Mesenchymal stem cell (in vitro differentiated cells and primary cell): ENCODE results near the gene ADK.

Experiments
- DNase-seq: peaks from one replicate; pipeline ENCODE4 v3.0.0-alpha.2; 2013
- H2AFZ ChIP-seq: one replicate; pipeline ENCODE4 v1.6.1; 2013; ENCODE audit warnings: low read depth, mild to moderate bottlenecking, control low read depth, inconsistent platforms, low read length, moderate library complexity
- H2AK5ac ChIP-seq: 2 replicates; pipeline ENCODE4 v1.6.1; 2013; ENCODE audit warnings: low read length, moderate library complexity, mild to moderate bottlenecking, inconsistent platforms; ENCODE audit not compliant: severe bottlenecking
- H2BK120ac ChIP-seq: one replicate; pipeline ENCODE4 v1.6.1; 2013; ENCODE audit warnings: low read depth, mild to moderate bottlenecking, inconsistent platforms, low read length, moderate library complexity
- H2BK12ac ChIP-seq, 2 experiments: one replicate each; pipeline ENCODE4 v1.6.1; 2013; ENCODE audit warnings: inconsistent platforms in 2 of 2, low read length in 2 of 2, mild to moderate bottlenecking in 2 of 2, moderate library complexity in 2 of 2, control low read depth in 1 of 2
- H2BK15ac ChIP-seq: one replicate; pipeline ENCODE4 v1.6.1; 2013; ENCODE audit warnings: mild to moderate bottlenecking, low read depth, inconsistent platforms; ENCODE audit not compliant: poor library complexity, severe bottlenecking
- H2BK5ac ChIP-seq: 2 replicates; pipeline ENCODE4 v1.6.1; 2013; ENCODE audit warnings: low read depth, mild to moderate bottlenecking, low read length, control low read depth, inconsistent platforms; ENCODE audit not compliant: poor library complexity, severe bottlenecking
- H3K14ac ChIP-seq, 2 experiments: one replicate each; pipeline ENCODE4 v1.6.1; 2013; ENCODE audit warnings: inconsistent platforms in 2 of 2, low read length in 2 of 2, control low read depth in 1 of 2, mild to moderate bottlenecking in 1 of 2, moderate library complexity in 1 of 2
- H3K18ac ChIP-seq, 2 experiments: one replicate each; pipeline ENCODE4 v1.6.1; 2013; ENCODE audit warnings: inconsistent platforms in 2 of 2, low read length in 2 of 2, control low read depth in 1 of 2, low read depth in 1 of 2, mild to moderate bottlenecking in 1 of 2
- H3K23ac ChIP-seq, 2 experiments: one replicate each; pipeline ENCODE4 v1.6.1; 2013; ENCODE audit warnings: inconsistent platforms in 2 of 2, low read length in 2 of 2, mild to moderate bottlenecking in 2 of 2, moderate library complexity in 2 of 2, control low read depth in 1 of 2
- H3K27ac ChIP-seq: 2 replicates; pipeline ENCODE4 v1.5.1; 2013; ENCODE audit warnings: mild to moderate bottlenecking, moderate library complexity, low read length, control low read depth, inconsistent platforms; ENCODE audit not compliant: poor library complexity, severe bottlenecking
- H3K27me3 ChIP-seq, 2 experiments: 2 replicates each; pipeline versions ENCODE4 v1.6.1 to v1.7.0; 2013; ENCODE audit warnings: low read length in 2 of 2, mild to moderate bottlenecking in 2 of 2, moderate library complexity in 2 of 2, control low read depth in 1 of 2, inconsistent platforms in 1 of 2; ENCODE audit not compliant: control insufficient read depth in 1 of 2, insufficient read depth in 1 of 2
- H3K36me3 ChIP-seq, 2 experiments: 2 replicates each; pipeline versions ENCODE4 v1.6.1 to v1.7.0; 2013; ENCODE audit warnings: low read length in 2 of 2, control low read depth in 1 of 2, inconsistent platforms in 1 of 2, low read depth in 1 of 2, mild to moderate bottlenecking in 1 of 2; ENCODE audit not compliant: insufficient read depth in 2 of 2, control insufficient read depth in 1 of 2
- H3K4ac ChIP-seq, 2 experiments: one replicate each; pipeline ENCODE4 v1.6.1; 2013; ENCODE audit warnings: inconsistent platforms in 2 of 2, low read length in 2 of 2, mild to moderate bottlenecking in 2 of 2, moderate library complexity in 2 of 2, control low read depth in 1 of 2, low read depth in 1 of 2
- H3K4me1 ChIP-seq: 2 replicates; pipeline ENCODE4 v1.6.1; 2013; ENCODE audit warnings: low read depth, low read length, control low read depth; ENCODE audit not compliant: control insufficient read depth, insufficient read depth
- H3K4me2 ChIP-seq: 2 replicates; pipeline ENCODE4 v1.6.1; 2013; ENCODE audit warnings: low read length, mild to moderate bottlenecking, inconsistent platforms; ENCODE audit not compliant: poor library complexity, severe bottlenecking
- H3K4me3 ChIP-seq, 2 experiments: 2 replicates each; pipeline versions ENCODE4 v1.5.1 to v1.7.0; 2013; ENCODE audit warnings: low read length in 2 of 2, mild to moderate bottlenecking in 2 of 2, control low read depth in 1 of 2, low read depth in 1 of 2; ENCODE audit not compliant: insufficient read depth in 1 of 2
- H3K79me1 ChIP-seq: replicated peaks from 2 replicates; pipeline ENCODE4 v1.6.1; 2013; ENCODE audit warnings: mild to moderate bottlenecking, control low read depth, low read length, inconsistent platforms; ENCODE audit not compliant: poor library complexity, severe bottlenecking
- H3K9ac ChIP-seq: 2 replicates; pipeline ENCODE4 v1.7.0; 2013; ENCODE audit warnings: mild to moderate bottlenecking, low read length, moderate library complexity
- H3K9me3 ChIP-seq: 2 replicates; pipeline ENCODE4 v1.7.0; 2013; ENCODE audit warnings: mild to moderate bottlenecking, low read length; ENCODE audit not compliant: control insufficient read depth
- H4K8ac ChIP-seq: one replicate; pipeline ENCODE4 v1.6.1; 2013; ENCODE audit warnings: inconsistent platforms, mild to moderate bottlenecking, low read length, moderate library complexity
- H4K91ac ChIP-seq: one replicate; pipeline ENCODE4 v1.6.1; 2013; ENCODE audit warnings: mild to moderate bottlenecking, low read length, inconsistent platforms
- WGBS: methylation state at CpG from one replicate; pipeline ENCODE4 v1.1.7; 2013; ENCODE audit warnings: mixed read lengths; 5-methylcytosine and 5-hydroxymethylcytosine counted together

Gene ADK

DNA sequence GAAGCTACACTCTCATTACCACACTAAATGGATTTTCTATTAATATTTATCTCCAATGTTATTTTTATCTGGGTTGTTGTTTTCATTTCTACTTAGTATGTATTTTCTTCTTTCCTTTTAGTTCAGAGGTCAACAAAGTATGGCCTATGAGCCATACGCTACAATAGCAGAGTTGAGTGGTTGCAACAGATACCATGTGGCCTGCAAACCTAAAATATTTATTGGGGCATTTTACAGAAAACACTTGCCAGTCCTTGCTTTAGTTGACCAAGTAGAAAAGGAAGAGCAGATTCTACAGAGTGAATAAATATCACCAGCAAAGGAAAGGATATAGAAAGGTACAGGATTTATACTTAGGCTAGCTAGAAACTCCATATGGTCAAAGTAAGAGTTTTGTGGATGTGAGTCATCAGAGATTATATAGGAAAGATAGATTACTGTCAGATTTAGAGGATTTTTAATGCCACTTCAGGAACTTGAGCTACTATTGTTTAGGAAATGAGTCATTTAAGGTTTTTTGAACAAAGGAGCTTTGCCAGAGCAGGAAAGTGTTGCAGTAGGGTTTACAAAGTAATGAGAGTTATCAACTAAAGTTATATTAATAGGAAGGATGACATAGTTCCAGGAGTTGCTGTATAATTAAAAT, 352.1 kb downstream of the ADK start:
- Histone ChIP-seq H3K18ac (no peak overlapping the region), H3K9ac (no peak overlapping the region), H3K4me3 (no peak overlapping the region), H3K27ac (peak overlapping the region; percentile 60), H3K23ac (no peak overlapping the region), H2AFZ (no peak overlapping the region), H2AK5ac (no peak overlapping the region), H3K4me2 (peak overlapping the region; percentile 50), H3K27me3 (no peaks in the 10 kb centered on the region), H3K36me3 (peaks cover 0 to 12% of the 10 kb centered on the region in 2 experiments), H2BK120ac (no peak overlapping the region), H3K4ac (no peak overlapping the region), H2BK15ac (no peak overlapping the region), H4K8ac (no peak overlapping the region), H4K91ac (no peak overlapping the region), H3K4me1 (no peaks in the 10 kb centered on the region), H3K79me1 (peaks cover 3% of the 10 kb centered on the region), H3K14ac (no peak overlapping the region), H3K9me3 (no peaks in the 10 kb centered on the region), H2BK12ac (no peak overlapping the region), H2BK5ac (no peak overlapping the region)
- 0% methylated on average over 1 of the region's 1 CpG for WGBS
- DNase-seq: peak; percentile 82

DNA sequence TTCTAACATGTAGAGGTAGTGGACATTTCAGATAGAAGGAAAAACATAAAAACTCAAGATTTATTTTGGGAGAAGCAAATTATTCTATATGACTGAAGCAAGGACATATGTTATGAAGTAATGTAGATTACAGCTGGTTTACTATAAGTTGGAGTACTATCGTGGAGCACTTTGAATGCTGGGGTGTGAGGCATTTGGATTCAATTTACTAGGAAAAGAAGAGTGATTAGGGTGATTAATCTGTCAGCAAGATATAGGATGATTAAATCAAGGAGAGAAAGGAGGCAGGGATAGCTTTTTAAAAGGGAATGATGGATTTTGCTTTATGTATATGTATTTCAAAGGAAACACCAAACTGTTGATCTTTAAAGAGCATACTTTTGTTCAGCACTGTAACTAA, 356.9 kb downstream of the ADK start:
- H2BK12ac ChIP-seq: no peak overlapping the region
- H2BK5ac ChIP-seq: no peak overlapping the region
- H3K4me1 ChIP-seq: no peaks in the 10 kb centered on the region
- no peak overlapping the region for H3K9ac ChIP-seq
- no peak overlapping the region for H3K4me2 ChIP-seq
- DNase-seq: no peak
- H3K36me3 ChIP-seq: peaks cover 0 to 12% of the 10 kb centered on the region in 2 experiments
- no peak overlapping the region for H2AK5ac ChIP-seq
- H3K27me3 ChIP-seq: no peaks in the 10 kb centered on the region
- no peak overlapping the region for H2BK120ac ChIP-seq
- H3K4me3 ChIP-seq: no peak overlapping the region
- H3K27ac ChIP-seq: no peak overlapping the region
- H2BK15ac ChIP-seq: no peak overlapping the region
- H3K9me3 ChIP-seq: peaks cover 18% of the 10 kb centered on the region
- H4K91ac ChIP-seq: no peak overlapping the region
- no peak overlapping the region for H3K14ac ChIP-seq
- H3K79me1 ChIP-seq: peaks cover 7% of the 10 kb centered on the region
- H3K18ac ChIP-seq: no peak overlapping the region
- no peak overlapping the region for H4K8ac ChIP-seq
- no peak overlapping the region for H2AFZ ChIP-seq
- 92% methylated on average over 1 of the region's 1 CpG for WGBS
- H3K23ac ChIP-seq: no peak overlapping the region
- no peak overlapping the region for H3K4ac ChIP-seq

DNA sequence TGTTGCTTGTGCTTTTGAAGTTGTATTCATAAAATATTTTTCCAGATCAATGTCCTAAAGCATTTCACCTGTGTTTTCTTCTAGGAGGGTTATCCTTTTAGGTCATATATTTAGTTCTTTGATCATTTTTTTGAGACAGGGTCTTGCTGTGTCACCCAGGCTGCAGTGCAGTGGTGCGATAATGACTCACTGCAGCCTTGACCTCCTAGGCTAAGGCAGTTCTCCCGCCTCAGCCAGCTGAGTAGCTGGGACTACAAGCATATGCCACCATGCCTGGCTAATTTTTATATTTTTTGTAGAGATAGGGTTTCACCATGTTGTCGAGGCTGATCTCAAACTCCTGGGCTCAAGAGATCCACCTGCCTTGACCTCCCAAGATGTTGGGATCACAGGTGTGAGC, 359.6 kb downstream of the ADK start:
- Histone ChIP-seq H3K27me3 (no peaks in the 10 kb centered on the region), H4K91ac (no peak overlapping the region), H3K4ac (no peak overlapping the region), H2AK5ac (no peak overlapping the region), H3K79me1 (peaks cover 11% of the 10 kb centered on the region), H3K23ac (no peak overlapping the region), H2BK12ac (no peak overlapping the region), H2BK15ac (no peak overlapping the region), H3K27ac (no peak overlapping the region), H3K4me1 (no peaks in the 10 kb centered on the region), H3K4me3 (no peak overlapping the region), H3K9me3 (peaks cover 45% of the 10 kb centered on the region), H3K18ac (no peak overlapping the region), H3K9ac (no peak overlapping the region), H4K8ac (no peak overlapping the region), H3K14ac (no peak overlapping the region), H2BK5ac (no peak overlapping the region), H3K36me3 (peaks cover 3 to 11% of the 10 kb centered on the region in 2 experiments), H2AFZ (no peak overlapping the region), H3K4me2 (no peak overlapping the region), H2BK120ac (no peak overlapping the region)
- DNase-seq: no peak
- WGBS: 96% methylated on average over 3 of the region's 3 CpGs

DNA sequence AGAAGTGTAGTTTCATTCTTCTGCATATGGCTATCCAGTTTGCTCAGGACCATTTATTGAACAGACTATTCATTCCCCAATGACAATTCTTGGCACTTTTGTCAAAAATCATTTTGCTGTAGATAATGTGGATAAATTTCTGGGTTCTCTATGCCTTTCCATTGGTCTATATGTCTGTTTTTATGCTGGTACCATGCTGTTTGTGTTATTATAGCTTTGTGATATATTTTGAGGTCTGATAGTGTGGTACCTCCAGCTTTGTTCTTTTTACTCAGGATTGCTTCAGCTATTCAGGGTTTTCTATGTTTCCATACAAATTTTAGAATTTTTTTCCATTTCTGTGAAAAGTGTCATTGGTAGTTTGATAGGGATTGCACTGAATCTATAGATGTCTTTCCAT, 360.0 kb downstream of the ADK start:
- Histone ChIP-seq H2BK5ac (no peak overlapping the region), H2BK12ac (no peak overlapping the region), H2BK120ac (no peak overlapping the region), H3K9ac (no peak overlapping the region), H3K4me1 (no peaks in the 10 kb centered on the region), H3K36me3 (peaks cover 8 to 12% of the 10 kb centered on the region in 2 experiments), H3K18ac (no peak overlapping the region), H4K8ac (no peak overlapping the region), H3K4ac (no peak overlapping the region), H3K27me3 (no peaks in the 10 kb centered on the region), H3K79me1 (peaks cover 15% of the 10 kb centered on the region), H3K27ac (no peak overlapping the region), H3K23ac (no peak overlapping the region), H4K91ac (no peak overlapping the region), H2AK5ac (no peak overlapping the region), H3K9me3 (peaks cover 46% of the 10 kb centered on the region), H3K14ac (no peak overlapping the region), H2BK15ac (no peak overlapping the region), H3K4me2 (no peak overlapping the region), H3K4me3 (no peak overlapping the region), H2AFZ (no peak overlapping the region)
- no peak for DNase-seq
